Measurements from ENCODE around the gene RTN4RL2. TPM values are rescaled to one million over a fixed set of nuclear protein-coding genes. Genes with fewer than 3 reads are reported as not detected.

Gene RTN4RL2
- total RNA-seq, 4 donors from 2014 or later = 0.64 to 4.8 (median 3.2) TPM

DNA sequence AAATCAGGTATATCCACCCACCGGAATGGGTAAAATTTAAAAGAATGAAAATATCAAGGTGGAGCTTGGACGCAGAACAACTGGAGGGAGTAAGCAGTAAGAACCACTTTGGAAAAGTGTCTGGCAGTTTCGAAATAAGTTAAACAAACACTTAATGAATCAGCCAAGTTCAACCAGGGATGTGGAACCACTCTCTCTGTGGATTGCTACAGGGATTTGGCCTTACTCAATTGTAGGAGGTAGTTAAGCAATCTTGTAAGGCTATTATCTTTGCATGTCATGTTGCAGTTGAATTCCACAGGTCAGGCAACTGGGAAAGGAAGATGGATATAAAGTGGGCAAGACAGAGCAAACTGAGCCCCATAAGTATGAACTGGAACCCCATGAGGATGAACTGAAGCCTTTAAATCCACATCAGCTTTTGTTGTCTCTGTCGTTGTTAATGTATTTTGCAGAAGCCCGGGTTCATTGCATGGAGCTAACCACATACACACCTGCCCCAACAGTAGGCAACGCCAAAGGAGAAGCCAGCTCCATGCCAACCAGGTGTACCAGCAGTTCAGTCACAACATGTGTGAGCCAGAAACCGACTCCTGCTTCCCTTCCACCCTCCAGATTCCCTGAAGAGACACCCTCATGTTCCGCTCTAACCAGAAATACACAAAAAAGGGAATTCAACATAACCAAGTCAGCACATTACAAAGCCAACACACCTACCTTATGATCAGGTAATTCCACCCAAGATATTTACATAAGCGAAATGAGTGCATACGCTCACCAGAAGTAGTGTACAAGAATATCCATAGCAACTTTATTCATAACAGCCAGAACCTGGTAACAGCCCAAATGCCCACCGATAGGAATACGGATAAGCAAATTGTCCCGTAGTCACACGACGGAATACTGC is 25.4 kb upstream of the RTN4RL2 start:
- 46% methylated on average over 15 of the region's 15 CpGs for WGBS
- Histone ChIP-seq H3K4me3 (no peak overlapping the region), H3K27me3 (no peaks in the 10 kb centered on the region), H3K27ac (no peak overlapping the region), H3K9me3 (no peaks in the 10 kb centered on the region), H3K36me3 (no peaks in the 10 kb centered on the region), H3K4me1 (peaks cover 27% of the 10 kb centered on the region)
- no peak for DNase-seq (ENCODE audit: low spot score in 2 of 2)
- TF ChIP-seq POLR2AphosphoS5 (IDR thresholded peaks at IDR 0.05) (peak in 2 of 3 donors; percentile 55 to 90), EP300 (IDR thresholded peaks at IDR 0.05) (no peak), POLR2A (IDR thresholded peaks at IDR 0.05) (no peak)
- TF ChIP-seq, protein P1, sequence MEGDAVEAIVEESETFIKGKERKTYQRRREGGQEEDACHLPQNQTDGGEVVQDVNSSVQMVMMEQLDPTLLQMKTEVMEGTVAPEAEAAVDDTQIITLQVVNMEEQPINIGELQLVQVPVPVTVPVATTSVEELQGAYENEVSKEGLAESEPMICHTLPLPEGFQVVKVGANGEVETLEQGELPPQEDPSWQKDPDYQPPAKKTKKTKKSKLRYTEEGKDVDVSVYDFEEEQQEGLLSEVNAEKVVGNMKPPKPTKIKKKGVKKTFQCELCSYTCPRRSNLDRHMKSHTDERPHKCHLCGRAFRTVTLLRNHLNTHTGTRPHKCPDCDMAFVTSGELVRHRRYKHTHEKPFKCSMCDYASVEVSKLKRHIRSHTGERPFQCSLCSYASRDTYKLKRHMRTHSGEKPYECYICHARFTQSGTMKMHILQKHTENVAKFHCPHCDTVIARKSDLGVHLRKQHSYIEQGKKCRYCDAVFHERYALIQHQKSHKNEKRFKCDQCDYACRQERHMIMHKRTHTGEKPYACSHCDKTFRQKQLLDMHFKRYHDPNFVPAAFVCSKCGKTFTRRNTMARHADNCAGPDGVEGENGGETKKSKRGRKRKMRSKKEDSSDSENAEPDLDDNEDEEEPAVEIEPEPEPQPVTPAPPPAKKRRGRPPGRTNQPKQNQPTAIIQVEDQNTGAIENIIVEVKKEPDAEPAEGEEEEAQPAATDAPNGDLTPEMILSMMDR (IDR thresholded peaks at IDR 0.05) = no peak

GRCh38 chr11:57436031-57436430 is 24.3 kb upstream of the RTN4RL2 start:
- 94% methylated on average over 7 of the region's 7 CpGs for WGBS

DNA sequence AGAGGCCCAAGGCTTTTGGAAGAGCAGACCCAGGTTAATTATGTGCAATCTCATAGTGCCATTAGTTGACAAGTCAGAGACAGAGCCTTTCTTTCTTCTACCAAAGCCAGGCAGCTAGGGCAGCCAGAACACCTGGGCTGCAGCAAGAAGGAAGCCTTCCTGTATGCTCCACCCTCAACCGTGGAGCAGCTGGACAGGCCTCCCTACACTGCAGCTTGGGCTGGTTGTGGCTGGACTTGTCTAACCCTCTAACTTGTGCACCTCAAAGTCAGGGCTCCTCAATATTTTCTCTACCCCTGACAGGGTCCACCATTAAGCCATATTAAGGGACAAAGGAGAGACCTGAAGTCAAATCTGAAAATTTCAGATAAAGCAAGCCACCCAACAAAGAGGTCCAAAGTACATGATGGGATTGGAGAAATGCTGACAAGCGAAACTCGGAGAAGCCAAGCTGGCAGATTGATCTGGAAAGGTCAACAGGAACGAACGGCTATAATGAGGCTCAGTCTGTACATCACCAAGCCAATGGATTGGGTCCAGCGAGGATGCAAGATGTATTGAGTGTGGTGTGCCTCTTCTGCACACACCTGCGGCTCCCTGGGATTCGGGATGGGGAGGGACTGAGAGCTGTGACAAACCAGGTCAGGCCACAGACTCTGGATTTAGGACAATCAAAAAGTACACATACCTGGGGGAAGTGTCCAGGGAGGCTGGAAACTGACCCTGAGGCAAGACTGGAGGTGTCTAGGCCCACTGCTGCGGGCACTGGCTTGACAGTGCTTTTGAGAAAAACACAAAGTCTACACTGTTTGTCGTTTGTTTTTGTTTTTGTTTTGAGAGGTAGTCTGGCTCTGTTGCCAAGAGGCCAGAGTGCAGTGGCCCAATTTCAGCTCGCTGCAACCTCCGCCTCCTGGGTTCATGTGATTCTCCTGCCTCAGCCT is 21.7 kb upstream of the RTN4RL2 start:
- WGBS = 83% methylated on average over 11 of the region's 12 CpGs
- DNase-seq (ENCODE audit: low spot score in 2 of 2) = no peak
- TF ChIP-seq POLR2AphosphoS5 (IDR thresholded peaks at IDR 0.05) (no peak), EP300 (IDR thresholded peaks at IDR 0.05) (no peak), POLR2A (IDR thresholded peaks at IDR 0.05) (no peak)
- TF ChIP-seq, protein P1 (IDR thresholded peaks at IDR 0.05) = no peak
- Histone ChIP-seq H3K27me3 (no peaks in the 10 kb centered on the region), H3K4me1 (peaks cover 15% of the 10 kb centered on the region), H3K9me3 (no peaks in the 10 kb centered on the region), H3K36me3 (no peaks in the 10 kb centered on the region), H3K27ac (no peak overlapping the region), H3K4me3 (no peak overlapping the region)

More at GRCh38 chr11:57436031-57436430, 24.3 kb upstream of the RTN4RL2 start:
- H3K27me3 ChIP-seq = no peaks in the 10 kb centered on the region
- peaks cover 23% of the 10 kb centered on the region for H3K4me1 ChIP-seq
- no peaks in the 10 kb centered on the region for H3K36me3 ChIP-seq
- no peak for DNase-seq (ENCODE audit: low spot score in 2 of 2)
- TF ChIP-seq POLR2AphosphoS5 (IDR thresholded peaks at IDR 0.05) (no peak), EP300 (IDR thresholded peaks at IDR 0.05) (no peak), POLR2A (IDR thresholded peaks at IDR 0.05) (no peak)
- TF ChIP-seq, protein P1 (IDR thresholded peaks at IDR 0.05) = no peak
- no peaks in the 10 kb centered on the region for H3K9me3 ChIP-seq
- H3K4me3 ChIP-seq = no peak overlapping the region
- no peak overlapping the region for H3K27ac ChIP-seq

- DNase-seq (ENCODE audit: low spot score in 2 of 2) = no peak
- TF ChIP-seq EP300 (IDR thresholded peaks at IDR 0.05) (no peak), POLR2AphosphoS5 (IDR thresholded peaks at IDR 0.05) (no peak), POLR2A (IDR thresholded peaks at IDR 0.05) (no peak)
- TF ChIP-seq, protein P1 (IDR thresholded peaks at IDR 0.05) = no peak
- Histone ChIP-seq H3K4me3 (no peak overlapping the region), H3K36me3 (no peaks in the 10 kb centered on the region), H3K4me1 (peaks cover 6% of the 10 kb centered on the region), H3K27ac (no peak overlapping the region), H3K27me3 (no peaks in the 10 kb centered on the region), H3K9me3 (no peaks in the 10 kb centered on the region)
- WGBS = 78% methylated on average over 6 of the region's 6 CpGs
Measured at GRCh38 chr11:57439786-57440185, 20.5 kb upstream of the RTN4RL2 start.
